SK-N-SH (cell line): ENCODE results near the gene ATP2A2. TPM values are rescaled to one million over a fixed set of nuclear protein-coding genes. Genes with fewer than 3 reads are reported as not detected.
"Not testable (repeated sequence)": the region's sequence is repeated elsewhere in the genome, so short reads cannot be mapped to it uniquely, and the experiment has no call there.

Experiments
- CTCF ChIA-PET: fragments of 300-600, 350-600 bp; formaldehyde crosslinking; extraction: SDS; loops from one replicate; lab custom pipeline; 2021; lab: Yijun Ruan, JAX
- POLR2A ChIA-PET: fragments of 350-600 bp; sonication (Branson Sonifier 250); formaldehyde crosslinking; extraction: SDS; loops from one replicate; lab custom pipeline; 2020; ENCODE audit warnings: antibody characterized with exemption, inconsistent platforms; lab: Yijun Ruan, JAX
- DNase-seq: peaks from one replicate; pipeline ENCODE4 v3.0.0; 2012
- H2AFZ ChIP-seq: fragments of 200-600 bp; sonication (generic); 2 replicates; pipeline ENCODE4 v1.8.1; 2016; ENCODE audit warnings: antibody characterized with exemption, mild to moderate bottlenecking, low read depth
- H3F3A ChIP-seq: fragments of 200-600 bp; sonication (generic); replicated peaks from 2 replicates; pipeline ENCODE3; 2016; ENCODE audit warnings: antibody characterized with exemption, mild to moderate bottlenecking; ENCODE audit not compliant: insufficient read depth
- H3K27ac ChIP-seq, 2 experiments: fragments of 200-500 bp in 1 of 2; fragments of 200-600 bp in 1 of 2; sonication (Bioruptor generic) in 1 of 2; sonication (generic), shearing (Covaris generic) in 1 of 2; 2 replicates each; pipeline versions ENCODE4 v1.5.1 to v1.6.1; 2014 to 2016; ENCODE audit warnings: low read depth in 2 of 2, inconsistent platforms in 1 of 2, low read length in 1 of 2, mild to moderate bottlenecking in 1 of 2, mixed read lengths in 1 of 2
- H3K27me3 ChIP-seq: fragments of 200-600 bp; sonication (generic), shearing (Covaris generic); 2 replicates; pipeline ENCODE4 v1.6.1; 2016; ENCODE audit warnings: mixed run types; ENCODE audit not compliant: insufficient read depth
- H3K36me3 ChIP-seq, 2 experiments: fragments of 200-500 bp in 1 of 2; fragments of 200-600 bp in 1 of 2; sonication (Bioruptor generic) in 1 of 2; sonication (generic) in 1 of 2; replicated peaks in 1 of 2; 2 replicates each; pipeline versions ENCODE3 to v1.5.1; 2014 to 2016; ENCODE audit warnings: low read length in 1 of 2, mild to moderate bottlenecking in 1 of 2; ENCODE audit not compliant: insufficient read depth in 2 of 2, control insufficient read depth in 1 of 2
- H3K4me1 ChIP-seq, 2 experiments: fragments of 200-500 bp in 1 of 2; fragments of 200-600 bp in 1 of 2; sonication (Bioruptor generic) in 1 of 2; sonication (generic), shearing (Covaris generic) in 1 of 2; 2 replicates each; pipeline versions ENCODE4 v1.5.1 to v1.6.1; 2014 to 2016; ENCODE audit warnings: low read depth in 1 of 2, low read length in 1 of 2, mixed run types in 1 of 2; ENCODE audit not compliant: insufficient read depth in 2 of 2, control insufficient read depth in 1 of 2
- H3K4me2 ChIP-seq: fragments of 200-600 bp; sonication (generic), shearing (Covaris generic); 2 replicates; pipeline ENCODE4 v1.6.1; 2017; ENCODE audit warnings: mixed run types
- H3K4me3 ChIP-seq, 2 experiments: fragments of 200-500 bp in 1 of 2; fragments of 200-600 bp in 1 of 2; sonication (Bioruptor generic) in 1 of 2; sonication (generic), shearing (Covaris generic) in 1 of 2; 2 replicates each; pipeline versions ENCODE4 v1.5.1 to v1.8.1; 2014 to 2016; ENCODE audit warnings: low read depth in 2 of 2, inconsistent platforms in 1 of 2, low read length in 1 of 2, mild to moderate bottlenecking in 1 of 2, mixed read lengths in 1 of 2, moderate library complexity in 1 of 2
- H3K79me2 ChIP-seq: fragments of 200-600 bp; sonication (generic); 2 replicates; pipeline ENCODE4 v1.8.1; 2017; ENCODE audit warnings: mild to moderate bottlenecking; ENCODE audit not compliant: insufficient read depth
- H3K9ac ChIP-seq: fragments of 200-600 bp; sonication (generic); 2 replicates; pipeline ENCODE4 v1.6.1; 2017; ENCODE audit warnings: mixed run types
- H3K9me2 ChIP-seq: fragments of 200-600 bp; sonication (generic); 2 replicates; pipeline ENCODE4 v1.6.1; 2017; ENCODE audit warnings: mixed run types
- H3K9me3 ChIP-seq: fragments of 200-600 bp; sonication (generic); 2 replicates; pipeline ENCODE4 v1.6.1; 2017; ENCODE audit warnings: mixed run types, mild to moderate bottlenecking, moderate library complexity
- H4K20me1 ChIP-seq: fragments of 200-600 bp; sonication (generic); 2 replicates; pipeline ENCODE4 v1.6.1; 2017; ENCODE audit warnings: mild to moderate bottlenecking, mixed run types; ENCODE audit not compliant: insufficient read depth
- CTCF ChIP-seq: fragments of 200-600 bp; sonication (generic); IDR thresholded peaks from 2 replicates; pipeline ENCODE4 v1.6.1; 2017; ENCODE audit warnings: antibody characterized with exemption, mild to moderate bottlenecking, moderate library complexity
- FOSL2 ChIP-seq: IDR thresholded peaks from 2 replicates; pipeline ENCODE4 v1.4.0; 2012; ENCODE audit warnings: low read depth, mild to moderate bottlenecking, moderate library complexity, borderline replicate concordance
- FOXM1 ChIP-seq: IDR thresholded peaks from 2 replicates; pipeline ENCODE4 v1.4.0; 2012; ENCODE audit warnings: low read depth, mild to moderate bottlenecking
- MAX ChIP-seq: IDR thresholded peaks from 2 replicates; pipeline ENCODE4 v1.4.0; 2012; ENCODE audit warnings: low read depth
- MXI1 ChIP-seq: IDR thresholded peaks from 2 replicates; pipeline ENCODE4 v1.6.1; 2012; ENCODE audit warnings: mild to moderate bottlenecking, low read depth, low read length, improper control_type of control experiment
- NFIC ChIP-seq: IDR thresholded peaks from 2 replicates; pipeline ENCODE4 v1.4.0; 2012; ENCODE audit warnings: borderline replicate concordance
- NRF1 ChIP-seq: IDR thresholded peaks from 2 replicates; pipeline ENCODE4 v1.6.1; 2012; ENCODE audit warnings: low read depth, mild to moderate bottlenecking, low read length
- PBX3 ChIP-seq: IDR thresholded peaks from 2 replicates; pipeline ENCODE4; 2012
- POLR2AphosphoS5 ChIP-seq: IDR thresholded peaks from 2 replicates; pipeline ENCODE4 v1.6.1; 2012; ENCODE audit warnings: low read depth, low read length
- RCOR1 ChIP-seq: fragments of 150-350 bp; IDR thresholded peaks from 2 replicates; pipeline ENCODE4 v1.6.1; 2017; ENCODE audit warnings: antibody characterized with exemption, low read length
- SIN3A ChIP-seq: IDR thresholded peaks from 2 replicates; pipeline ENCODE4 v1.6.1; 2012; ENCODE audit warnings: low read depth, mild to moderate bottlenecking, low read length, moderate library complexity, borderline replicate concordance
- TCF12 ChIP-seq: IDR thresholded peaks from 2 replicates; pipeline ENCODE4 v1.4.0; 2012
- USF1 ChIP-seq: IDR thresholded peaks from 2 replicates; pipeline ENCODE4 v1.4.0; 2012; ENCODE audit warnings: low read depth, borderline replicate concordance
- USF2 ChIP-seq: fragments of 150-350 bp; IDR thresholded peaks from 2 replicates; pipeline ENCODE4 v1.6.1; 2017; ENCODE audit warnings: antibody characterized with exemption, low read length, low read depth, borderline replicate concordance
- WGBS: methylation state at CpG from one replicate; pipeline ENCODE4 v1.1.6; 2017; ENCODE audit warnings: low lambda C conversion rate; 5-methylcytosine and 5-hydroxymethylcytosine counted together
- polyA plus RNA-seq, 3 experiments: library from polyadenylated mRNA; depleted of rRNA; stranded (reverse); fragments of >200 nt; gene quantifications; 2 replicates each; pipeline ENCODE4 v1.2.3, GENCODE V29; 2012

Gene ATP2A2
- polyA plus RNA-seq, 1 of the 3 experiments (the other 2 are of a cell fraction), result 120 TPM

GRCh38 chr12:110378131-110378790 is 97.2 kb downstream of the ATP2A2 start:
- H3K79me2 ChIP-seq, H3K9me3 ChIP-seq, DNase-seq, H4K20me1 ChIP-seq, H3F3A ChIP-seq, H2AFZ ChIP-seq, H3K9ac ChIP-seq, H3K4me2 ChIP-seq, H3K4me3 ChIP-seq, H3K27ac ChIP-seq, H3K9me2 ChIP-seq, POLR2A ChIA-PET, H3K27me3 ChIP-seq, H3K4me1 ChIP-seq: not testable (repeated sequence)
- H3K36me3 ChIP-seq, result peaks cover 60 to 65% of the 10 kb centered on the region in 2 experiments
- CTCF ChIA-PET, result interaction anchor here (0.9 kb wide), 1 partner anchor 222 kb away, joined by 3 read pairs; no protein-coding TSS in a partner anchor
- WGBS, result 94% methylated on average over 17 of the region's 17 CpGs

GRCh38 chr12:110379197-110379596 is 98.2 kb downstream of the ATP2A2 start:
- H3K36me3 ChIP-seq, result peaks cover 52 to 67% of the 10 kb centered on the region in 2 experiments
- 96% methylated on average over 3 of the region's 3 CpGs for WGBS
- no peaks in the 10 kb centered on the region for H3K27me3 ChIP-seq
- H3F3A ChIP-seq, result peaks cover 6% of the 10 kb centered on the region
- DNase-seq, result no peak
- ChIA-PET CTCF (interaction anchor here (1.8 kb wide), 1 partner anchor 52 kb away, joined by 5 read pairs; no protein-coding TSS in a partner anchor), POLR2A (no interaction called here)
- no peak overlapping the region for H2AFZ ChIP-seq
- TF ChIP-seq SIN3A, result no peak
- TF ChIP-seq CTCF, result no peak
- TF ChIP-seq NFIC, result no peak
- no peak for TF ChIP-seq POLR2AphosphoS5
- no peak for TF ChIP-seq MAX
- TF ChIP-seq, all 33 proteins: peak for 0
- no peaks in the 10 kb centered on the region; a peak in 1 of 4 replicates for H3K4me1 ChIP-seq
- H3K9me2 ChIP-seq, result no peaks in the 10 kb centered on the region
- H3K9me3 ChIP-seq, result no peaks in the 10 kb centered on the region
- H3K27ac ChIP-seq, result peak overlapping the region in 1 of 2 experiments; percentile 25; a peak in 1 of 4 replicates
- H3K4me2 ChIP-seq, result no peak overlapping the region
- no peaks in the 10 kb centered on the region for H4K20me1 ChIP-seq
- H3K9ac ChIP-seq, result no peak overlapping the region
- H3K79me2 ChIP-seq, result no peaks in the 10 kb centered on the region
- no peak overlapping the region for H3K4me3 ChIP-seq

GRCh38 chr12:110379631-110380030 is 98.6 kb downstream of the ATP2A2 start:
- no peaks in the 10 kb centered on the region for H3K27me3 ChIP-seq
- peaks cover 6% of the 10 kb centered on the region for H3F3A ChIP-seq
- CTCF ChIA-PET, result interaction anchor here (1.8 kb wide), 1 partner anchor 52 kb away, joined by 5 read pairs; no protein-coding TSS in a partner anchor
- no peak overlapping the region for H2AFZ ChIP-seq
- H3K4me3 ChIP-seq, result no peak overlapping the region
- POLR2A ChIA-PET, result interaction anchor here (0.5 kb wide), 1 partner anchor 19 kb away, joined by 3 read pairs; no protein-coding TSS in a partner anchor
- no peak overlapping the region for H3K9ac ChIP-seq
- no peaks in the 10 kb centered on the region for H3K4me1 ChIP-seq
- peaks cover 48 to 67% of the 10 kb centered on the region in 2 experiments for H3K36me3 ChIP-seq
- no peaks in the 10 kb centered on the region for H4K20me1 ChIP-seq
- 82% methylated on average over 2 of the region's 2 CpGs for WGBS
- H3K79me2 ChIP-seq, result no peaks in the 10 kb centered on the region
- TF ChIP-seq FOSL2 (no peak), FOXM1 (no peak), USF1 (no peak), MXI1 (no peak), NRF1 (no peak), USF2 (no peak), PBX3 (no peak), TCF12 (no peak), RCOR1 (no peak)
- H3K4me2 ChIP-seq, result no peak overlapping the region
- DNase-seq, result no peak
- H3K27ac ChIP-seq, result peak overlapping the region in 1 of 2 experiments; percentile 25; a peak in 1 of 4 replicates
- no peaks in the 10 kb centered on the region for H3K9me2 ChIP-seq
- H3K9me3 ChIP-seq, result no peaks in the 10 kb centered on the region
